SK-N-MC (cell line): ENCODE measurements around the gene NOS3.

Experiments used
- EZH2 ChIP-seq: fragments of 200-600 bp; sonication (generic); IDR thresholded peaks from one replicate; pipeline ENCODE4 v1.6.1; 2017; ENCODE audit warnings: antibody characterized with exemption
- FOXP2 ChIP-seq: optimal IDR thresholded peaks from 2 replicates; pipeline ENCODE3; 2011; ENCODE audit warnings: mild to moderate bottlenecking, moderate library complexity; ENCODE audit not compliant: insufficient read depth; ENCODE audit errors: extremely low read length, control extremely low read depth
- POLR2AphosphoS5 ChIP-seq: IDR thresholded peaks from 2 replicates; pipeline ENCODE4 v1.6.1; 2012; ENCODE audit warnings: mild to moderate bottlenecking, low read depth, low read length, borderline replicate concordance

DNA sequence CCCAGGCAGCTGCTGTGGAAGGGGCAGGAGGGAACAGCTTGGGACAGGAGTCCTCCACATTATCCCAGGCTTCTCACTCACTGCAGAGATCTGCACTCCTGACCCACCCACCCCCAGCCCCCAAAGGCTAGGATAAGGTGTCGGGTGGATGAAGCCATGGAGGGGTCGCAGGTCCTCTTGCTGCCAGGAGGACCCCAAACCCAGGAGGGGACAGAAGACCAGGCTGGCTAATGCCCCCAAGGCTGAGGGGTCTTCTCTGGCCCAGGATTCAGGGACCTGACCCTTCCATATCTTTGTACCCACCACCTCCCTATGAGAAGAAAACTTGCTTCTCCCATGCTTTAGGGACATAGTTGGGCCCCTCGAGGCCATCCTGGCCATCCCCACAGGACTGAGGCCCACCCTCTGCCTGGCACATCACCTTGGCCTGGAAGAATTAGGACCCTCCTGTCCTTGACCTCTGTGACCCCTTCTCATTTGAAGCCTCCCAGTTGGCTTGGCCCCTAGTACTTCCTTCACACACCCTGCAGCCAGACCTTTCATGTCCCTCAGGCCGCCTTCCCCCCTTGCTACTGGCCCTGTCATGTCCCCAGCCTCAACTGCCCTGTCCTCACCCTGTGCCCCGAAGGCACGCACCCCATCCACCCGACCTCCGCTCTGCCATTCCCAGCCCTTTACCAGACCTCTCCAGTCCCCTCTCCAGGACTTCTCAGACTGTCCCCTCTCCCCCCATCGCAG lies 34.3 kb upstream of the NOS3 start:
- TF ChIP-seq POLR2AphosphoS5: no peak
- no peak for TF ChIP-seq EZH2
- no peak for TF ChIP-seq FOXP2
